ENCODE measurements around the gene AOC1. TPM values are rescaled to one million over a fixed set of nuclear protein-coding genes. Genes with fewer than 3 reads are reported as not detected.

The AOC1 gene
- total RNA-seq, 1 donor from 2014 or later, result not detected

GRCh38 chr7:150823484-150824126 lies 28.7 kb upstream of the AOC1 start:
- DNase-seq (ENCODE audit: low spot score), result no peak
- Mint-ChIP-seq H3K4me1 (ENCODE audit: low read depth) (no peaks in the 10 kb centered on the region), H3K9me3 (peaks cover 3% of the 10 kb centered on the region), H3K36me3 (ENCODE audit: low read depth) (no peaks in the 10 kb centered on the region), H3K27me3 (ENCODE audit: insufficient read depth) (peaks cover 30% of the 10 kb centered on the region), H3K4me3 (no peak overlapping the region), H3K27ac (no peak overlapping the region)
- intact Hi-C loops (cut with micrococcal nuclease), result no loop called here

GRCh38 chr7:150824379-150825177 lies 27.7 kb upstream of the AOC1 start:
- Mint-ChIP-seq H3K27me3 (ENCODE audit: insufficient read depth) (peaks cover 34% of the 10 kb centered on the region), H3K4me1 (ENCODE audit: low read depth) (no peaks in the 10 kb centered on the region), H3K27ac (no peak overlapping the region), H3K9me3 (peaks cover 3% of the 10 kb centered on the region), H3K4me3 (no peak overlapping the region), H3K36me3 (ENCODE audit: low read depth) (no peaks in the 10 kb centered on the region)
- intact Hi-C loops (cut with micrococcal nuclease), result no loop called here
- DNase-seq (ENCODE audit: low spot score), result no peak

GRCh38 chr7:150826061-150826849 lies 26.1 kb upstream of the AOC1 start:
- H3K9me3 Mint-ChIP-seq, result peaks cover 3% of the 10 kb centered on the region
- H3K27me3 Mint-ChIP-seq (ENCODE audit: insufficient read depth), result peaks cover 40% of the 10 kb centered on the region
- no peak overlapping the region for H3K27ac Mint-ChIP-seq
- intact Hi-C loops (cut with micrococcal nuclease), result no loop called here
- H3K4me1 Mint-ChIP-seq (ENCODE audit: low read depth), result no peaks in the 10 kb centered on the region
- H3K36me3 Mint-ChIP-seq (ENCODE audit: low read depth), result no peaks in the 10 kb centered on the region
- H3K4me3 Mint-ChIP-seq, result no peak overlapping the region
- no peak for DNase-seq (ENCODE audit: low spot score)

GRCh38 chr7:150828384-150828783 lies 23.9 kb upstream of the AOC1 start:
- Mint-ChIP-seq H3K27me3 (ENCODE audit: insufficient read depth) (peaks cover 30% of the 10 kb centered on the region), H3K4me1 (ENCODE audit: low read depth) (no peaks in the 10 kb centered on the region), H3K9me3 (no peaks in the 10 kb centered on the region), H3K27ac (no peak overlapping the region), H3K4me3 (no peak overlapping the region), H3K36me3 (ENCODE audit: low read depth) (no peaks in the 10 kb centered on the region)
- no peak for DNase-seq (ENCODE audit: low spot score)
- intact Hi-C loops (cut with micrococcal nuclease), result no loop called here

GRCh38 chr7:150829426-150829825 lies 22.9 kb upstream of the AOC1 start:
- Mint-ChIP-seq H3K27ac (no peak overlapping the region), H3K9me3 (no peaks in the 10 kb centered on the region), H3K27me3 (ENCODE audit: insufficient read depth) (peaks cover 32% of the 10 kb centered on the region), H3K36me3 (ENCODE audit: low read depth) (no peaks in the 10 kb centered on the region), H3K4me1 (ENCODE audit: low read depth) (no peaks in the 10 kb centered on the region), H3K4me3 (no peak overlapping the region)
- no peak for DNase-seq (ENCODE audit: low spot score)
- intact Hi-C loops (cut with micrococcal nuclease), result no loop called here

GRCh38 chr7:150830937-150831336 lies 21.4 kb upstream of the AOC1 start:
- intact Hi-C loops (cut with micrococcal nuclease), result no loop called here
- no peaks in the 10 kb centered on the region for H3K36me3 Mint-ChIP-seq (ENCODE audit: low read depth)
- H3K27ac Mint-ChIP-seq, result no peak overlapping the region
- H3K9me3 Mint-ChIP-seq, result no peaks in the 10 kb centered on the region
- no peak for DNase-seq (ENCODE audit: low spot score)
- H3K4me1 Mint-ChIP-seq (ENCODE audit: low read depth), result no peaks in the 10 kb centered on the region
- H3K27me3 Mint-ChIP-seq (ENCODE audit: insufficient read depth), result peaks cover 37% of the 10 kb centered on the region
- H3K4me3 Mint-ChIP-seq, result no peak overlapping the region

GRCh38 chr7:150831851-150832250 lies 20.5 kb upstream of the AOC1 start:
- Mint-ChIP-seq H3K36me3 (ENCODE audit: low read depth) (no peaks in the 10 kb centered on the region), H3K4me1 (ENCODE audit: low read depth) (no peaks in the 10 kb centered on the region), H3K4me3 (no peak overlapping the region), H3K9me3 (no peaks in the 10 kb centered on the region), H3K27me3 (ENCODE audit: insufficient read depth) (peaks cover 29% of the 10 kb centered on the region), H3K27ac (no peak overlapping the region)
- no peak for DNase-seq (ENCODE audit: low spot score)
- intact Hi-C loops (cut with micrococcal nuclease), result no loop called here

GRCh38 chr7:150835019-150835418 lies 17.3 kb upstream of the AOC1 start:
- no peaks in the 10 kb centered on the region for H3K36me3 Mint-ChIP-seq (ENCODE audit: low read depth)

GRCh38 chr7:150835702-150836280 lies 16.5 kb upstream of the AOC1 start:
- DNase-seq (ENCODE audit: low spot score), result no peak
- H3K27me3 Mint-ChIP-seq (ENCODE audit: insufficient read depth), result peaks cover 27% of the 10 kb centered on the region
- H3K4me3 Mint-ChIP-seq, result no peak overlapping the region
- H3K36me3 Mint-ChIP-seq (ENCODE audit: low read depth), result no peaks in the 10 kb centered on the region
- H3K4me1 Mint-ChIP-seq (ENCODE audit: low read depth), result no peaks in the 10 kb centered on the region
- intact Hi-C loops (cut with micrococcal nuclease), result no loop called here
- no peaks in the 10 kb centered on the region for H3K9me3 Mint-ChIP-seq
- no peak overlapping the region for H3K27ac Mint-ChIP-seq

More at GRCh38 chr7:150835019-150835418, 17.3 kb upstream of the AOC1 start:
- Mint-ChIP-seq H3K4me3 (no peak overlapping the region), H3K27ac (no peak overlapping the region), H3K27me3 (ENCODE audit: insufficient read depth) (peaks cover 25% of the 10 kb centered on the region), H3K9me3 (no peaks in the 10 kb centered on the region), H3K4me1 (ENCODE audit: low read depth) (no peaks in the 10 kb centered on the region)
- intact Hi-C loops (cut with micrococcal nuclease), result no loop called here
- DNase-seq (ENCODE audit: low spot score), result no peak

GRCh38 chr7:150838965-150839650 lies 13.2 kb upstream of the AOC1 start:
- H3K27me3 Mint-ChIP-seq (ENCODE audit: insufficient read depth), result peaks cover 24% of the 10 kb centered on the region
- H3K27ac Mint-ChIP-seq, result no peak overlapping the region
- intact Hi-C loops (cut with micrococcal nuclease), result no loop called here
- H3K9me3 Mint-ChIP-seq, result no peaks in the 10 kb centered on the region
- H3K36me3 Mint-ChIP-seq (ENCODE audit: low read depth), result no peaks in the 10 kb centered on the region
- DNase-seq (ENCODE audit: low spot score), result no peak
- H3K4me3 Mint-ChIP-seq, result no peak overlapping the region
- H3K4me1 Mint-ChIP-seq (ENCODE audit: low read depth), result no peaks in the 10 kb centered on the region

- intact Hi-C loops (cut with micrococcal nuclease), result no loop called here
- no peak overlapping the region for H3K27ac Mint-ChIP-seq
- no peak for DNase-seq (ENCODE audit: low spot score)
- no peaks in the 10 kb centered on the region for H3K36me3 Mint-ChIP-seq (ENCODE audit: low read depth)
- no peaks in the 10 kb centered on the region for H3K4me1 Mint-ChIP-seq (ENCODE audit: low read depth)
- H3K9me3 Mint-ChIP-seq, result no peaks in the 10 kb centered on the region
- peaks cover 27% of the 10 kb centered on the region for H3K27me3 Mint-ChIP-seq (ENCODE audit: insufficient read depth)
- no peak overlapping the region for H3K4me3 Mint-ChIP-seq
Measured at GRCh38 chr7:150842018-150842417, 10.3 kb upstream of the AOC1 start.

- DNase-seq (ENCODE audit: low spot score), result no peak
- intact Hi-C loops (cut with micrococcal nuclease), result no loop called here
- no peaks in the 10 kb centered on the region for H3K36me3 Mint-ChIP-seq (ENCODE audit: low read depth)
- no peaks in the 10 kb centered on the region for H3K4me1 Mint-ChIP-seq (ENCODE audit: low read depth)
- peaks cover 25% of the 10 kb centered on the region for H3K27me3 Mint-ChIP-seq (ENCODE audit: insufficient read depth)
- H3K27ac Mint-ChIP-seq, result no peak overlapping the region
- no peak overlapping the region for H3K4me3 Mint-ChIP-seq
- H3K9me3 Mint-ChIP-seq, result no peaks in the 10 kb centered on the region
Measured at GRCh38 chr7:150842716-150843115, 9.6 kb upstream of the AOC1 start.
